HG03045 (cell line): ENCODE measurements around the gene CCDC194.
A peak's percentile ranks its signal among the peaks of the same experiment; 100 is the strongest.

Source experiments
- ATAC-seq: cut with Tn5 transposase; IDR thresholded peaks from one replicate; pipeline ENCODE4 v1.9.1; 2021; ENCODE audit warnings: mild to moderate bottlenecking, moderate library complexity; ENCODE audit not compliant: unreplicated experiment

CCDC194 gene

GRCh38 chr19:17393914-17394313, at the start of gene CCDC194:
Gene CCDC194, minus strand, starts transcription at chr19:17394196. Its CDS starts 38 bp downstream, at chr19:17394158.
- no peak for ATAC-seq

- no peak for ATAC-seq
Observed at GRCh38 chr19:17441241-17442021, 47.4 kb upstream of the CCDC194 start.

GRCh38 chr19:17436874-17437267, 42.9 kb upstream of the CCDC194 start:
- no peak for ATAC-seq

- no peak for ATAC-seq
Observed at GRCh38 chr19:17436094-17436873, 42.3 kb upstream of the CCDC194 start.

GRCh38 chr19:17435218-17435617, 41.2 kb upstream of the CCDC194 start:
- no peak for ATAC-seq

GRCh38 chr19:17431417-17431816, 37.4 kb upstream of the CCDC194 start:
- no peak for ATAC-seq

GRCh38 chr19:17429641-17430113, 35.7 kb upstream of the CCDC194 start:
- no peak for ATAC-seq

GRCh38 chr19:17424743-17425365, 30.9 kb upstream of the CCDC194 start:
- ATAC-seq = no peak

- ATAC-seq = no peak
Observed at GRCh38 chr19:17423429-17424208, 29.6 kb upstream of the CCDC194 start.

- ATAC-seq = no peak
Observed at GRCh38 chr19:17421942-17422341, 27.9 kb upstream of the CCDC194 start.

- ATAC-seq = peak; percentile 12
Observed at GRCh38 chr19:17420475-17420924, 26.5 kb upstream of the CCDC194 start.

GRCh38 chr19:17419621-17420474, 25.9 kb upstream of the CCDC194 start, which contains the start of gene MVB12A:
Gene MVB12A, plus strand, starts transcription at chr19:17420047. Its CDS starts 89 bp downstream, at chr19:17420136.
- ATAC-seq = peak; percentile 87

GRCh38 chr19:17419154-17419620, 25.2 kb upstream of the CCDC194 start:
- ATAC-seq = no peak

GRCh38 chr19:17418710-17419109, 24.7 kb upstream of the CCDC194 start:
- no peak for ATAC-seq

GRCh38 chr19:17415121-17415520, 21.1 kb upstream of the CCDC194 start:
- ATAC-seq = no peak

GRCh38 chr19:17414097-17414496, 20.1 kb upstream of the CCDC194 start:
- no peak for ATAC-seq

- no peak for ATAC-seq
Observed at GRCh38 chr19:17411801-17412200, 17.8 kb upstream of the CCDC194 start.

- ATAC-seq = no peak
Observed at GRCh38 chr19:17409990-17410389, 16.0 kb upstream of the CCDC194 start.

GRCh38 chr19:17406887-17407196, 12.8 kb upstream of the CCDC194 start:
- peak; percentile 9 for ATAC-seq
